HL-60 (cell line): ENCODE data around the gene CDK19.

Experiments used
- POLR2AphosphoS5 ChIP-seq: IDR thresholded peaks from 2 replicates; pipeline ENCODE4 v1.6.1; 2012; ENCODE audit warnings: low read depth
- TF ChIP-seq, protein P1 (sequence below): IDR thresholded peaks from one replicate; pipeline ENCODE4 v1.5.1; 2011; ENCODE audit warnings: low read length, control low read depth, inconsistent platforms; ENCODE audit not compliant: insufficient read depth
- TF ChIP-seq, protein P2 (sequence below): IDR thresholded peaks from 2 replicates; pipeline ENCODE4 v1.6.1; 2012; ENCODE audit warnings: low read depth; ENCODE audit not compliant: insufficient replicate concordance

DNA sequence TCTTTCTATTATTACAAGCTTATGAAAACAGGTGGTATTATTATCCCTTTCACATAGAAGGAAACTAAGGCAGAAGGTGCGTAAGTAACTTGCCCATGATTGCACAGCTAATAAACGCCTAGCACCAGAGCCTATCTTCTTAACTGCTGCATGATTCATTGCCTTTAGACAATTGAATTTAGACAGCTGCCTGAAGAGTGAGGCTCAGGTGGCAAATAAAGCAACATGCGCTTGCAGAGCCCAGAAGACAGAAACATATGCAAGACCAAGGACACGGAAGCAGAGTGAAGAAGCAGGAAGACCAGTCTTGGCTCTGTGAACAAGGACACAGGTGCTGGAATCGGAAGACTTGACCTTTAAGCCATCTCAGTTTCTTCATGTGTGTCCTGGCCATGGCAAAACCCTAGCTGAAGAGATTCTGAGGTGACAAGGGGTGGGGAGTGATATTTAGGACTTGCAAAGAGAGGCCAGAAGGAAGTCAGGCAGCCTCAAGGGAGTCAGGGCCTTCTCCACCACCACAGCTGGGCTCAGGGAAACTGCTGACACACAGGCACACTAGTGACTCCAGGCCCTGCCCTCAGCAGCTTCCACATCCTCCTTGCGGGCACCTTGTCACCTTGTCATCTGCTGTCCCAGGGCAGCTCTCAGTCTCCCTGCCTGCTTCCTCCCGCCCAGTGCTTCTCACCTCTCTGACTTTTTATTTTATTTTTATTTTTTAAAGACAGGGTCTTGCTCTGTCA is 247.1 kb downstream of the CDK19 start:
- TF ChIP-seq, protein P1, sequence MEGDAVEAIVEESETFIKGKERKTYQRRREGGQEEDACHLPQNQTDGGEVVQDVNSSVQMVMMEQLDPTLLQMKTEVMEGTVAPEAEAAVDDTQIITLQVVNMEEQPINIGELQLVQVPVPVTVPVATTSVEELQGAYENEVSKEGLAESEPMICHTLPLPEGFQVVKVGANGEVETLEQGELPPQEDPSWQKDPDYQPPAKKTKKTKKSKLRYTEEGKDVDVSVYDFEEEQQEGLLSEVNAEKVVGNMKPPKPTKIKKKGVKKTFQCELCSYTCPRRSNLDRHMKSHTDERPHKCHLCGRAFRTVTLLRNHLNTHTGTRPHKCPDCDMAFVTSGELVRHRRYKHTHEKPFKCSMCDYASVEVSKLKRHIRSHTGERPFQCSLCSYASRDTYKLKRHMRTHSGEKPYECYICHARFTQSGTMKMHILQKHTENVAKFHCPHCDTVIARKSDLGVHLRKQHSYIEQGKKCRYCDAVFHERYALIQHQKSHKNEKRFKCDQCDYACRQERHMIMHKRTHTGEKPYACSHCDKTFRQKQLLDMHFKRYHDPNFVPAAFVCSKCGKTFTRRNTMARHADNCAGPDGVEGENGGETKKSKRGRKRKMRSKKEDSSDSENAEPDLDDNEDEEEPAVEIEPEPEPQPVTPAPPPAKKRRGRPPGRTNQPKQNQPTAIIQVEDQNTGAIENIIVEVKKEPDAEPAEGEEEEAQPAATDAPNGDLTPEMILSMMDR, result no peak
- TF ChIP-seq POLR2AphosphoS5, result no peak
- TF ChIP-seq, protein P2, sequence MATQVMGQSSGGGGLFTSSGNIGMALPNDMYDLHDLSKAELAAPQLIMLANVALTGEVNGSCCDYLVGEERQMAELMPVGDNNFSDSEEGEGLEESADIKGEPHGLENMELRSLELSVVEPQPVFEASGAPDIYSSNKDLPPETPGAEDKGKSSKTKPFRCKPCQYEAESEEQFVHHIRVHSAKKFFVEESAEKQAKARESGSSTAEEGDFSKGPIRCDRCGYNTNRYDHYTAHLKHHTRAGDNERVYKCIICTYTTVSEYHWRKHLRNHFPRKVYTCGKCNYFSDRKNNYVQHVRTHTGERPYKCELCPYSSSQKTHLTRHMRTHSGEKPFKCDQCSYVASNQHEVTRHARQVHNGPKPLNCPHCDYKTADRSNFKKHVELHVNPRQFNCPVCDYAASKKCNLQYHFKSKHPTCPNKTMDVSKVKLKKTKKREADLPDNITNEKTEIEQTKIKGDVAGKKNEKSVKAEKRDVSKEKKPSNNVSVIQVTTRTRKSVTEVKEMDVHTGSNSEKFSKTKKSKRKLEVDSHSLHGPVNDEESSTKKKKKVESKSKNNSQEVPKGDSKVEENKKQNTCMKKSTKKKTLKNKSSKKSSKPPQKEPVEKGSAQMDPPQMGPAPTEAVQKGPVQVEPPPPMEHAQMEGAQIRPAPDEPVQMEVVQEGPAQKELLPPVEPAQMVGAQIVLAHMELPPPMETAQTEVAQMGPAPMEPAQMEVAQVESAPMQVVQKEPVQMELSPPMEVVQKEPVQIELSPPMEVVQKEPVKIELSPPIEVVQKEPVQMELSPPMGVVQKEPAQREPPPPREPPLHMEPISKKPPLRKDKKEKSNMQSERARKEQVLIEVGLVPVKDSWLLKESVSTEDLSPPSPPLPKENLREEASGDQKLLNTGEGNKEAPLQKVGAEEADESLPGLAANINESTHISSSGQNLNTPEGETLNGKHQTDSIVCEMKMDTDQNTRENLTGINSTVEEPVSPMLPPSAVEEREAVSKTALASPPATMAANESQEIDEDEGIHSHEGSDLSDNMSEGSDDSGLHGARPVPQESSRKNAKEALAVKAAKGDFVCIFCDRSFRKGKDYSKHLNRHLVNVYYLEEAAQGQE, result no peak
